Measurements from ENCODE around the gene FBXO21.

DNA sequence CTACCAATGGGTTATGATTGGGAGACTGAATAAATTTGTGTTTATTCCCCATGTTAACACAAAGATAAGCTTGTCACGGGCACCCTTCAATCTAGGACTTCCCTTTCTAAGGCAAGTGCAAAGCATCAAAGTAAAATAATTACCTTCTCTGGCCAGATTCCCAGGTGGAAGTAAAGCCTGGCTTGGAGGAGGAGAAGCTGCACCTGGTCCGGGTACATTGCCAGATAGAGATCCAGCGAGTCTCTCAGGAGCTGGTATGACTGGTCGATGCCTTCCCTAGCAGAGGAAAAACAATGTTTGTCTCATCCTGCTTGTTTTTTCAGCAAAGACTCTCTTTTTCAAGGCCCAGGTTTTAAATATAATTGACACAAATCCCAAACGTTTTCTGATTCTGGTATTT is 24.9 kb downstream of the FBXO21 start:
- TF ChIP-seq CTCF (IDR thresholded peaks at IDR 0.05), result no peak
- TF ChIP-seq POLR2A (IDR thresholded peaks at IDR 0.05), result no peak
